Epithelial cell of prostate (primary cell): ENCODE measurements around the gene KCNH1.

Experiments used
- DNase-seq: peaks from one replicate; pipeline ENCODE4 v3.0.0-alpha.2; 2011; ENCODE audit warnings: low read depth, low spot score
- H3K27ac ChIP-seq: fragments of 450-650 bp; 2 replicates; pipeline ENCODE4 v1.5.1; 2017; ENCODE audit warnings: mild to moderate bottlenecking

KCNH1 gene

DNA sequence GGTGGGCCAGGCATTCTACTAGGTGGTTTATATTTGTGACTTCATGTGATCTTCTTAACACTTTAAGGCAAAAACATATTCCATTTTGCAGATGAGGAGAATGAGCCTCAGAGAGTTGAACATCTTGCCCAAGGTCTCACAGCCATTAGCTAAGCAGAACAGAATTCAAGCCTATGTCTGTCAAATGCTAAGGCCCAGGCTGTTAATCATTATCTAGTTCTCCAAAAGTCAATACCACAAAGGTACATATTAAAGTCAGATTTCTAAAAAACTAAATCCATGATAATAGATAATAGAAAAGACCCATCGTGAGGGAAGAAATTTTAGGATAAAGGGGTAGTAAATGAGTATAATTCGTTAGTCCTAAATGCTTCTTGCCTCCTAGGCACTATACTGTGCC is 234.3 kb downstream of the KCNH1 start:
- H3K27ac ChIP-seq, result no peak overlapping the region
- DNase-seq, result no peak

- DNase-seq, result no peak
- no peak overlapping the region for H3K27ac ChIP-seq
Observed at GRCh38 chr1:210898473-210898872, 235.5 kb downstream of the KCNH1 start.

- no peak for DNase-seq
- peak overlapping the region; percentile 70 for H3K27ac ChIP-seq
Observed at GRCh38 chr1:210883821-210884220, 250.1 kb downstream of the KCNH1 start.

- peak; percentile 37 for DNase-seq
- H3K27ac ChIP-seq, result peak overlapping the region; percentile 70
Observed at GRCh38 chr1:210882414-210883221, 251.3 kb downstream of the KCNH1 start.

GRCh38 chr1:210878564-210878963 is 255.4 kb downstream of the KCNH1 start:
- DNase-seq, result no peak
- H3K27ac ChIP-seq, result no peak overlapping the region

DNA sequence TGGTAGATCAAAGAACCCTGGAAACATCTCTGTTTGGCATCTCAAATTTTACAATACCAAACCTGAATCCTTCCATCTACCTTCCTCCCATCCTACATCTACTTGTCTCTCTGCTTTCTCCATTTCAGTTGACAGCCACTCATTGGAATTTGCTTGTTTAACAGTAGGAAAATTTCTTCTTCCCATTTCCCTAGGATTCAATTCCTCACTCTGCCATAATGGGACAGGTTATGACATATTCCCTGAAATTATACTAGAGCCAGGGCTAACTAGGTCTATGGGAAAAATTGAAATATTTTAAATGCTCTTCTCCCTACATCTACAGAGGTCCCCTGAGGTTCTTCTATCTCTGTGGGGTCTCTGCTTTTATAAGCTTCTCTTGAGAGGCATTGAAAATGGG is 257.7 kb downstream of the KCNH1 start:
- H3K27ac ChIP-seq, result no peak overlapping the region
- no peak for DNase-seq

- H3K27ac ChIP-seq, result no peak overlapping the region
- no peak for DNase-seq
Observed at GRCh38 chr1:210866532-210866931, 267.4 kb downstream of the KCNH1 start.

DNA sequence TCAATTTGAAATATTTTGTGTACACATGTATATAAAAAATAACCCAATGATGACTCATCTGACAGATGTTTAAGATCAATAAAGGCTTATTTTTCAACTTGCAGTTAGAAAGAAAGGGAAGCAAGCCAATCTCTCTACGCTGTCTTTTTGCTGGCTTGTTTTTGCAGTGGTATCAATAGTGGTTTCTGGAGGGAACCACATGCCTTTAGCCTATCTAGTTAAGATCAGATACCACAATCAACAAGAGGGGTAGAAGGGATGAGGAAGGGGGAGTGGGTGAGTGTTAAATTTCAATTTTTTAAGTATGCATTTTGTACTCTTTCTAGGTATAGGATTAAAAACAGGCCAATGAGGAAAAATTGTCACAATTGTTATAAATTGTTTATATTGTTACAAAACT is 276.2 kb downstream of the KCNH1 start:
- no peak overlapping the region for H3K27ac ChIP-seq
- no peak for DNase-seq

- H3K27ac ChIP-seq, result no peak overlapping the region
Observed at GRCh38 chr1:210857146-210857663, 276.7 kb downstream of the KCNH1 start.

GRCh38 chr1:210855440-210855839 is 278.5 kb downstream of the KCNH1 start:
- no peak for DNase-seq
- H3K27ac ChIP-seq, result no peak overlapping the region

More at GRCh38 chr1:210857146-210857663, 276.7 kb downstream of the KCNH1 start:
- DNase-seq, result no peak

DNA sequence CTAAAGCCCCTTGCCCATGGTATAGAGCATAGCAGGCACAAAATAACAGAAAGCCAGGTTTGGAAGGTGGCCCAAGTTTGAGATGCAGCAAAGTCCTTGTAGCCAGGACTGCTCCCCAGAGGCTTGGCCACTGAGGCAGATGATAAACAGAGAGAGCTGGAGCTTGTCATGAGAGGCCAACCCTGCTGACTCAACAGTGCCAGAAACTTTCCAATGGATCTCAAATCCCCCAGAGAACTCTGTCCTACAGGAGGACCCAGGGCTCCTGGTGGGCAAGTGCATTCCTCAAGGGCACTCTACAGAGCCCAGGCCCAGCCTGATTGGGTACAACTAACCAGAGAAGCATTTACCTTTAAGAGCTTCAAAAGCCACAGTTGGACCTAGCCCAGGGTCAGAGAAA is 280.7 kb downstream of the KCNH1 start:
- H3K27ac ChIP-seq, result no peak overlapping the region
- no peak for DNase-seq

- no peak overlapping the region for H3K27ac ChIP-seq
- DNase-seq, result no peak
Observed at GRCh38 chr1:210850556-210850955, 283.4 kb downstream of the KCNH1 start.

DNA sequence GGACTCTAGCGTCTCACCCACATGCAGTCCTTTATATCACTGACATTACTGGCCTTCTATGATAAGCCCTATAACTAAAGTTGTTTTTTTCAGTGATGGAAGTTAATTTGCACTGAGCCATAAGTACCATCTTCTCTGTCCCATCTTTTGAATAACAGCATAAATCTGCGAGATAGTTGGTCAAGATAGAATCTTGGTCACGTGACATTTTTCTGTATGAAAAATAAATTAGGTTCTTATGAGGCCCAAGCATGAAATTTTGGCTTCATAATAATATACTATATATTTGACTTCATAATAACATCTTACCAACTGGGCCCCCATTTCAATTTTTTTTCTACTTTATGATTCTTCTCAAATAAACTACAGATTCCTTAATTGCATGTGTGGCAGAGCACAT is 285.5 kb downstream of the KCNH1 start:
- no peak overlapping the region for H3K27ac ChIP-seq
- DNase-seq, result no peak

DNA sequence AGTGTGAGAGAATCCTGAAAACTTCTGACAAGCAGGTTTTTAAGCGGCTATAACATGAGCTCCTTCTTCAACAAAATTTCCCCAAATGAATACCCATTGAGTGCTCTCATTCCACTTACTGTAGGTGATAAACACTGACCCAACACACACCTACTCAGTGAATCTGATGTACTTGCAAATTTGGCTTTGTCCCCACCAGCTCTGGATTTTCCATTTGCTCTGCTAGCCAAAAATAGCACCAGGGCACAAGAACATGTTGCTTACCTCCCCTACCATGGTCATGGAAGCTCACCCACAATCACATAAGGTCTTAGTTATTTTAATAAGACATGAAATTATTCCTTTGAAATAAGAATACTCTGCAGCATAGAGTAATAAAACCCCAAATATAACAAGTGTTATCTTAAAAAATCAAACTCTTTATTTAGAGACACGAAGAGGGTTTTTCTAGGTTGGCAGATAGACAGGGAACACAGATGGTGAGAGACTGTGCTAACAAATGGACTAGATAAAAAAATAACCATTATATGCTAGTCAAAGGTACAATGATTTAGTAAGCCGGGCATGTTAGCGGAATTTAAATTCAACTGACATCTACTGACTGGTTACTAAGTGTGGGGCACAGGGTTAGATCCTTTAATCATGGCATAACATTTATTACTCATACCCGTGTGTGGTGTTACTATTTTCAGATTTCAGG is 291.9 kb downstream of the KCNH1 start:
- no peak for DNase-seq
- no peak overlapping the region for H3K27ac ChIP-seq

GRCh38 chr1:210830034-210831028 is 303.6 kb downstream of the KCNH1 start:
- no peak for DNase-seq
- H3K27ac ChIP-seq, result no peak overlapping the region

- no peak overlapping the region for H3K27ac ChIP-seq
- no peak for DNase-seq
Observed at GRCh38 chr1:210828996-210829596, 304.9 kb downstream of the KCNH1 start.

GRCh38 chr1:210827481-210827880 is 306.5 kb downstream of the KCNH1 start:
- no peak overlapping the region for H3K27ac ChIP-seq
- DNase-seq, result no peak

- no peak overlapping the region for H3K27ac ChIP-seq
- DNase-seq, result no peak
Observed at GRCh38 chr1:210826686-210827085, 307.3 kb downstream of the KCNH1 start.

- no peak for DNase-seq
- no peak overlapping the region for H3K27ac ChIP-seq
Observed at GRCh38 chr1:210822932-210823331, 311.0 kb downstream of the KCNH1 start.

DNA sequence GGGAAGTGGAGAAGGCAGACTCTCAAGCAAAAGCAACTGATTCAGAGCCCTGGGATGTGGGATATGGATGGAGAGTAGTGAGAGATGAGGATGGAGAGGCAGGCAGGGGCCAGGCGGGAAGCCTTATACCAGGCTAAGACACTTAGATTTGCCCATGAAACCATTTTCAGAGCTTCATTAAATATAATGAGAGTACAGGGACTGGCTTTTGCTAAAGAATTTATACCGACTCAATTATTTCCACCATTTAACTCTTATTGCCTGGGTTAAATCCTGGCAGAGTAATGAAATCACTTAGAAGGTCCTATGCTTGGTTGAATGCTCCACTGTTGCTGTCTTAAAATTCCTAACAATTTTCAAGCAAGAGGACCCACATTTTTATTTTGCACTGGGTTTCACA is 311.7 kb downstream of the KCNH1 start:
- no peak overlapping the region for H3K27ac ChIP-seq
- DNase-seq, result no peak
